ENCODE measurements around the gene GNG2.

- no peak for TF ChIP-seq CTCF (conservative IDR thresholded peaks at IDR 0.05)
- TF ChIP-seq EZH2 (IDR thresholded peaks at IDR 0.05; ENCODE audit: low read depth) = no peak
Measured at GRCh38 chr14:51929166-51929565, 68.8 kb downstream of the GNG2 start.

Measured in PC-9 (cell line).